ENCODE data around the gene ABCA7.

DNA sequence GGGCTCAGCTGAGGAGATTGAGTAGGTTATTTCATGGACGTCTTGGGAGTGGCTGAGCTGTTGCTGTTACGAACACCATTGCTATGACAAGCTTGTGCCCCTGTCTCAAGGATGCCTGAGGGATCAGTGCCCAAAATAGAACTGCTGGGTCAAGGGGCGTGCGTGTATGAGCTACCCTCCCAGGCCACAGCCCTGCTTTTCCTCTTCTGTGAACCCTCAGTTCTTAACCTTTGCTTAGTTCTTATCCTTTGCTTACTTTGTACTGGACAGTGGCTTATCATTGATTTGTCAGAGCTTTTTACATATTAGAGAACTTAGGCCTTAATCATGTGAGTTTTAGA lies 36.1 kb downstream of the ABCA7 start:
- TF ChIP-seq, protein P1, sequence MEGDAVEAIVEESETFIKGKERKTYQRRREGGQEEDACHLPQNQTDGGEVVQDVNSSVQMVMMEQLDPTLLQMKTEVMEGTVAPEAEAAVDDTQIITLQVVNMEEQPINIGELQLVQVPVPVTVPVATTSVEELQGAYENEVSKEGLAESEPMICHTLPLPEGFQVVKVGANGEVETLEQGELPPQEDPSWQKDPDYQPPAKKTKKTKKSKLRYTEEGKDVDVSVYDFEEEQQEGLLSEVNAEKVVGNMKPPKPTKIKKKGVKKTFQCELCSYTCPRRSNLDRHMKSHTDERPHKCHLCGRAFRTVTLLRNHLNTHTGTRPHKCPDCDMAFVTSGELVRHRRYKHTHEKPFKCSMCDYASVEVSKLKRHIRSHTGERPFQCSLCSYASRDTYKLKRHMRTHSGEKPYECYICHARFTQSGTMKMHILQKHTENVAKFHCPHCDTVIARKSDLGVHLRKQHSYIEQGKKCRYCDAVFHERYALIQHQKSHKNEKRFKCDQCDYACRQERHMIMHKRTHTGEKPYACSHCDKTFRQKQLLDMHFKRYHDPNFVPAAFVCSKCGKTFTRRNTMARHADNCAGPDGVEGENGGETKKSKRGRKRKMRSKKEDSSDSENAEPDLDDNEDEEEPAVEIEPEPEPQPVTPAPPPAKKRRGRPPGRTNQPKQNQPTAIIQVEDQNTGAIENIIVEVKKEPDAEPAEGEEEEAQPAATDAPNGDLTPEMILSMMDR (IDR thresholded peaks at IDR 0.05; ENCODE audit: poor library complexity, severe bottlenecking), result no peak
- TF ChIP-seq EP300 (conservative IDR thresholded peaks at IDR 0.05; ENCODE audit: poor library complexity, severe bottlenecking) (no peak), SMC3 (conservative IDR thresholded peaks at IDR 0.05; ENCODE audit: poor library complexity) (no peak), TAF1 (IDR thresholded peaks at IDR 0.05; ENCODE audit: low read depth) (no peak)
